Fibroblast of peridontal ligament (primary cell): ENCODE data around the gene ZSWIM4.

Experiments
- DNase-seq: peaks from one replicate; pipeline ENCODE4 v3.0.0-alpha.2; 2010; ENCODE audit errors: extremely low read depth

ZSWIM4 gene

GRCh38 chr19:13873834-13874515 lies 78.7 kb downstream of the ZSWIM4 start:
- no peak for DNase-seq

DNA sequence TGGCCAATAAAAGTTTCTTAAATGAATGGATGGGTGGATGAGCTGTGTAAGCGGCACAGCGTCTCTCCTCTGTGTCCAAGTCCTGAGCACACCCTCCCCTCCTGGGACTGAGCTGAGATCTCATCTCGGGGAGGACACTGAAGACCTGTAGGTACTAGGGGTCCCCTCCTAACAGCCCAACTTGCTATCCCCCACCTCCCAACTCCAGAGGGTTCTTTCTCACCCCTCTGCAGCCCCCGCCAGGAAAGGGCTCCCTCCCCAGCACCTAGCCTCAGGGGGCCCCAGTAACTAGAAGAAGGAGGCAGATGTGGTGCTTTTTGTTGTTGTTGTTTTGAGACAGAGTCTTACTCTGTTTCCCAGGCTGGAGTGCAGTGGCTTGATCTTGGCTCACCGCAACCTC lies 80.6 kb downstream of the ZSWIM4 start:
- no peak for DNase-seq

GRCh38 chr19:13876834-13877233 lies 81.6 kb downstream of the ZSWIM4 start, which contains the start of gene NANOS3:
NANOS3 (plus strand) TSS chr19:13877134; CDS start chr19:13877249, 115 bp downstream.
- no peak for DNase-seq

- no peak for DNase-seq
Observed at GRCh38 chr19:13877303-13877702, 82.1 kb downstream of the ZSWIM4 start.

DNA sequence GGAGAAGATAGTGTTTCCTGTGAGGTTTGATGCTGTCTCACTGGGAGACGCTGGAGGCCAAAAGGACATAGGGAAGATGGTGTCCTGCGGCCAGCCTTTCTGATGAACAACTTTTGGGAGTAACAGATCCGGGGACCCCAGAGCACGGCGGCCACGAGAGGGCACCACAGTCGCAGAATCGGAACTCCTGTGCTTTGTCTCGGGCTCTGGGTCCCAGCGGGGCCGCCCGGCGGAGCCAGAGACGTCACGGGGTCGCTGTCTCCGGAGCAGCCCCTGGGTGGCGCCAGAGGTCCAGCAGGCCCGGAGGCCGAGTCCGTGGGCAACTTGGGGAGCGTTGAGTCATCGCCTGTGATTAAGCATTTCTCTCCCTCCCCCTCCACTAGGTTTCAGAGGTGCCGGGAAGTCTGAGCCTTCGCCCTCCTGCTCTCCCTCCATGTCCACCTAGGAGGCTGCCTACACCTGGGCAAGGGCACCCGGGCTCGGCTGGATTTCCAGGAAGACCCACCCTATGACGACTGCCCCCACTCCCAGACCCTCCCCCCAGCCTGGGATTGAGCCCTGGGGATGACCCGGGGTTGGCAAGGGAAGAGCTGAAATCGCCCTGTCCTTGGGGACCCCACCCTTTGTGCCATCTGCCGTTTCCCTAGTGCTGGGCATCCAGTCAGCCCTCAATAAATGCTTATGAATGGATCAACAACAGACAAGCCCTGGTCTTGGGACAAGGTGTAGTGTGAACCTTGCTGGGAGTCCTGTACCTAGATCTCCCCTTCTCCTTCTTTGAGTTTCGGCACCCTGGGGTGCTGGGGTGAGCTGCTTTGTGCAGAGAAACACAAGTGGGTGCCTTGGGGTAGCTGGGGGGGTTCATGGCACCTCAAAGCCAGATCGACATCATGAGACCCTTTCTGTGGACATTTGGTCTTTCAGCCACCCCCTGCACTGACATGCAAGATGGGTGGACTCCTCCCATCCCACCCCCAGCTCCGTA lies 85.1 kb downstream of the ZSWIM4 start:
- peak; percentile 95 for DNase-seq

DNA sequence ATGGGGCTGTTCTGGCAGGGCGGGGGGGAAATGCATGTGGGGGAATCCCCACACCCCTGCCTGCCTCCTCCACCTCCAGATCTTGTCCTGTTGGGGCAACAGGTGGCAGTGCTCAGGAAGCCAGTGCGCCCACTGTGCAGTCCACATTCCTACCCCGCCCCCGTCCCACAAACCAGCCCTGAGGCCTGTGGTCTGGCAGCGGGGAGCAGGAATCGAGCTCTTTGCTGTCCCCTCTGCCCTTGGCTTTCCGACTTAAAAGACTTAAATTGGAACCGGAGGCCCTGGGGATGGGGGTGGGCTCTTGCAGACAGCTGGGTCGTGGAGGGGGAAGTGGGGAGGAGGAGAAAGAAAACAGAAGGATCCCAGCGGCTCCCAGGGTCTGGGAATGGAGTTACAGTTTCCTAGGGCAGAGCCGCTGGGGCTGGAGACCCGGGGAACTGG lies 86.0 kb downstream of the ZSWIM4 start:
- no peak for DNase-seq
